Measurements from ENCODE around the gene SLC7A4. TPM values are rescaled to one million over a fixed set of nuclear protein-coding genes. Genes with fewer than 3 reads are reported as not detected.

The SLC7A4 gene
- total RNA-seq, 1 experiment from 2014 or later = not detected

GRCh38 chr22:21028277-21029251 is 3.8 kb downstream of the SLC7A4 start:
- peak in 1 of 2 experiments; percentile 38 for DNase-seq (ENCODE audit: low read depth in 1 of 2, low spot score in 2 of 2)
- H3K27me3 ChIP-seq (replicated peaks) = no peaks in the 10 kb centered on the region
- no peaks in the 10 kb centered on the region for H3K4me1 ChIP-seq (replicated peaks)
- no peaks in the 10 kb centered on the region for H3K9me3 ChIP-seq (replicated peaks)
- H3K27ac ChIP-seq = no peak overlapping the region
- no peaks in the 10 kb centered on the region for H3K36me3 ChIP-seq
- no peak overlapping the region for H3K4me3 ChIP-seq

GRCh38 chr22:21026783-21027692 is 5.3 kb downstream of the SLC7A4 start:
- Histone ChIP-seq H3K27ac (no peak overlapping the region), H3K36me3 (no peaks in the 10 kb centered on the region), H3K9me3 (replicated peaks) (no peaks in the 10 kb centered on the region), H3K4me1 (replicated peaks) (no peaks in the 10 kb centered on the region), H3K27me3 (replicated peaks) (no peaks in the 10 kb centered on the region), H3K4me3 (no peak overlapping the region)
- DNase-seq (ENCODE audit: low read depth in 1 of 2, low spot score in 2 of 2) = no peak

- no peaks in the 10 kb centered on the region for H3K9me3 ChIP-seq (replicated peaks)
- no peak overlapping the region for H3K4me3 ChIP-seq
- no peaks in the 10 kb centered on the region for H3K27me3 ChIP-seq (replicated peaks)
- no peaks in the 10 kb centered on the region for H3K4me1 ChIP-seq (replicated peaks)
- no peaks in the 10 kb centered on the region for H3K36me3 ChIP-seq
- no peak for DNase-seq (ENCODE audit: low read depth in 1 of 2, low spot score in 2 of 2)
- no peak overlapping the region for H3K27ac ChIP-seq
These were observed 6.3 kb downstream of the SLC7A4 start for GRCh38 chr22:21025763-21026755.

GRCh38 chr22:21025266-21025665 is 7.1 kb downstream of the SLC7A4 start:
- H3K9me3 ChIP-seq (replicated peaks) = no peaks in the 10 kb centered on the region; the same call in 1 of the 2 replicates
- H3K27ac ChIP-seq = no peak overlapping the region
- DNase-seq (ENCODE audit: low read depth in 1 of 2, low spot score in 2 of 2) = no peak

GRCh38 chr22:21022955-21023614 is 9.3 kb downstream of the SLC7A4 start:
- Histone ChIP-seq H3K9me3 (replicated peaks) (no peaks in the 10 kb centered on the region; the same call in 1 of the 2 replicates), H3K36me3 (no peaks in the 10 kb centered on the region), H3K27ac (no peak overlapping the region), H3K4me1 (replicated peaks) (no peaks in the 10 kb centered on the region), H3K4me3 (no peak overlapping the region), H3K27me3 (replicated peaks) (no peaks in the 10 kb centered on the region)
- no peak for DNase-seq (ENCODE audit: low read depth in 1 of 2, low spot score in 2 of 2)

More at GRCh38 chr22:21025266-21025665, 7.1 kb downstream of the SLC7A4 start:
- H3K4me1 ChIP-seq (replicated peaks) = no peaks in the 10 kb centered on the region
- no peak overlapping the region for H3K4me3 ChIP-seq
- no peaks in the 10 kb centered on the region for H3K36me3 ChIP-seq
- no peaks in the 10 kb centered on the region for H3K27me3 ChIP-seq (replicated peaks)

GRCh38 chr22:21022507-21022906 is 9.9 kb downstream of the SLC7A4 start:
- H3K27me3 ChIP-seq (replicated peaks) = no peaks in the 10 kb centered on the region
- no peak overlapping the region for H3K4me3 ChIP-seq
- no peaks in the 10 kb centered on the region for H3K36me3 ChIP-seq
- no peaks in the 10 kb centered on the region for H3K4me1 ChIP-seq (replicated peaks)
- no peak for DNase-seq (ENCODE audit: low read depth in 1 of 2, low spot score in 2 of 2)
- H3K27ac ChIP-seq = no peak overlapping the region
- H3K9me3 ChIP-seq (replicated peaks) = no peaks in the 10 kb centered on the region; the same call in 1 of the 2 replicates

GRCh38 chr22:21020802-21021429 is 11.4 kb downstream of the SLC7A4 start:
- DNase-seq (ENCODE audit: low read depth in 1 of 2, low spot score in 2 of 2) = no peak
- H3K4me3 ChIP-seq = no peak overlapping the region
- H3K9me3 ChIP-seq (replicated peaks) = no peaks in the 10 kb centered on the region; the same call in 1 of the 2 replicates
- H3K36me3 ChIP-seq = no peaks in the 10 kb centered on the region
- H3K27ac ChIP-seq = no peak overlapping the region
- H3K4me1 ChIP-seq (replicated peaks) = no peaks in the 10 kb centered on the region
- H3K27me3 ChIP-seq (replicated peaks) = no peaks in the 10 kb centered on the region

GRCh38 chr22:21018314-21018713 is 14.0 kb downstream of the SLC7A4 start:
- Histone ChIP-seq H3K9me3 (replicated peaks) (no peaks in the 10 kb centered on the region; the same call in 1 of the 2 replicates), H3K27ac (no peak overlapping the region), H3K27me3 (replicated peaks) (no peaks in the 10 kb centered on the region), H3K4me3 (no peak overlapping the region), H3K36me3 (no peaks in the 10 kb centered on the region), H3K4me1 (replicated peaks) (peaks cover 22% of the 10 kb centered on the region)
- no peak for DNase-seq (ENCODE audit: low read depth in 1 of 2, low spot score in 2 of 2)

- no peaks in the 10 kb centered on the region for H3K36me3 ChIP-seq
- no peak for DNase-seq (ENCODE audit: low read depth in 1 of 2, low spot score in 2 of 2)
- H3K4me1 ChIP-seq (replicated peaks) = peaks cover 22% of the 10 kb centered on the region
- H3K9me3 ChIP-seq (replicated peaks) = no peaks in the 10 kb centered on the region; the same call in 1 of the 2 replicates
- H3K27me3 ChIP-seq (replicated peaks) = no peaks in the 10 kb centered on the region
- no peak overlapping the region for H3K27ac ChIP-seq
- H3K4me3 ChIP-seq = no peak overlapping the region
These were observed 15.5 kb downstream of the SLC7A4 start for GRCh38 chr22:21016644-21017420.

- H3K27ac ChIP-seq = no peak overlapping the region
- no peaks in the 10 kb centered on the region for H3K27me3 ChIP-seq (replicated peaks)
- no peaks in the 10 kb centered on the region for H3K36me3 ChIP-seq
- no peaks in the 10 kb centered on the region; the same call in 1 of the 2 replicates for H3K9me3 ChIP-seq (replicated peaks)
- no peak overlapping the region for H3K4me3 ChIP-seq
- peaks cover 22% of the 10 kb centered on the region for H3K4me1 ChIP-seq (replicated peaks)
- no peak for DNase-seq (ENCODE audit: low read depth in 1 of 2, low spot score in 2 of 2)
These were observed 16.8 kb downstream of the SLC7A4 start for GRCh38 chr22:21015466-21016006.

GRCh38 chr22:21014726-21015465 is 17.5 kb downstream of the SLC7A4 start, which contains the start of gene P2RX6:
Gene P2RX6, plus strand, starts transcription at chr22:21015165. Its CDS starts 10 bp downstream, at chr22:21015175.
- peak in 1 of 2 experiments; percentile 19 for DNase-seq (ENCODE audit: low read depth in 1 of 2, low spot score in 2 of 2)
- H3K4me1 ChIP-seq (replicated peaks) = peaks cover 22% of the 10 kb centered on the region
- no peaks in the 10 kb centered on the region for H3K36me3 ChIP-seq
- no peaks in the 10 kb centered on the region for H3K27me3 ChIP-seq (replicated peaks)
- H3K27ac ChIP-seq = peak within 1 kb of the TSS; percentile 55
- H3K4me3 ChIP-seq = peak within 1 kb of the TSS; percentile 37
- H3K9me3 ChIP-seq (replicated peaks) = no peaks in the 10 kb centered on the region; the same call in 1 of the 2 replicates
